Fibroblast of lung (primary cell): ENCODE measurements around the gene CDHR4.

Experiments
- EZH2 ChIP-seq: IDR thresholded peaks from 2 replicates; pipeline ENCODE4 v1.5.1; 2012; ENCODE audit warnings: low read length, control low read depth, mild to moderate bottlenecking; ENCODE audit errors: missing control alignments
- TF ChIP-seq, protein P1 (sequence below), 2 donors: IDR thresholded peaks in 1 of 2; conservative IDR thresholded peaks in 1 of 2; 1 replicate in 1 of 2; 2 replicates in 1 of 2; pipeline ENCODE4 v1.5.1; 2011 to 2012; ENCODE audit warnings: low read length in 2 of 2, control low read depth in 1 of 2, inconsistent platforms in 1 of 2, low read depth in 1 of 2, mild to moderate bottlenecking in 1 of 2

- TF ChIP-seq, protein P1, sequence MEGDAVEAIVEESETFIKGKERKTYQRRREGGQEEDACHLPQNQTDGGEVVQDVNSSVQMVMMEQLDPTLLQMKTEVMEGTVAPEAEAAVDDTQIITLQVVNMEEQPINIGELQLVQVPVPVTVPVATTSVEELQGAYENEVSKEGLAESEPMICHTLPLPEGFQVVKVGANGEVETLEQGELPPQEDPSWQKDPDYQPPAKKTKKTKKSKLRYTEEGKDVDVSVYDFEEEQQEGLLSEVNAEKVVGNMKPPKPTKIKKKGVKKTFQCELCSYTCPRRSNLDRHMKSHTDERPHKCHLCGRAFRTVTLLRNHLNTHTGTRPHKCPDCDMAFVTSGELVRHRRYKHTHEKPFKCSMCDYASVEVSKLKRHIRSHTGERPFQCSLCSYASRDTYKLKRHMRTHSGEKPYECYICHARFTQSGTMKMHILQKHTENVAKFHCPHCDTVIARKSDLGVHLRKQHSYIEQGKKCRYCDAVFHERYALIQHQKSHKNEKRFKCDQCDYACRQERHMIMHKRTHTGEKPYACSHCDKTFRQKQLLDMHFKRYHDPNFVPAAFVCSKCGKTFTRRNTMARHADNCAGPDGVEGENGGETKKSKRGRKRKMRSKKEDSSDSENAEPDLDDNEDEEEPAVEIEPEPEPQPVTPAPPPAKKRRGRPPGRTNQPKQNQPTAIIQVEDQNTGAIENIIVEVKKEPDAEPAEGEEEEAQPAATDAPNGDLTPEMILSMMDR (conservative IDR thresholded peaks at IDR 0.05 in 1 of 2, IDR thresholded peaks at IDR 0.05 in 1 of 2; ENCODE audit: low read depth in 1 of 2, low read length in 2 of 2), result no peak
- TF ChIP-seq EZH2, result no peak
These were observed 46.0 kb upstream of the CDHR4 start for GRCh38 chr3:49845694-49846093.
